Left lobe of liver (tissue), 2 donors: ENCODE results near the gene SLC6A8. TPM values are rescaled to one million over a fixed set of nuclear protein-coding genes. Genes with fewer than 3 reads are reported as not detected.

Experiments used
- ATAC-seq: fragments of 200-7000 bp; cut with Tn5 transposase; one replicate; pipeline ENCODE4 v1.9.1; 2020; ENCODE audit warnings: mild to moderate bottlenecking, moderate library complexity
- DNase-seq: peaks from one replicate; pipeline ENCODE4 v3.0.0-alpha.2; 2020; ENCODE audit warnings: low spot score
- total RNA-seq: library from RNA; stranded (reverse); gene quantifications from one replicate; pipeline ENCODE4 v1.2.1, GENCODE V29; 2021
- donor health status: DM: no; HTN: no; CAD: no; lungs with moderate emphysema.
- donor health status: DM: no; HTN: yes; CAD: no.

SLC6A8 gene
- total RNA-seq, 1 donor from 2014 or later: 3.2 TPM

DNA sequence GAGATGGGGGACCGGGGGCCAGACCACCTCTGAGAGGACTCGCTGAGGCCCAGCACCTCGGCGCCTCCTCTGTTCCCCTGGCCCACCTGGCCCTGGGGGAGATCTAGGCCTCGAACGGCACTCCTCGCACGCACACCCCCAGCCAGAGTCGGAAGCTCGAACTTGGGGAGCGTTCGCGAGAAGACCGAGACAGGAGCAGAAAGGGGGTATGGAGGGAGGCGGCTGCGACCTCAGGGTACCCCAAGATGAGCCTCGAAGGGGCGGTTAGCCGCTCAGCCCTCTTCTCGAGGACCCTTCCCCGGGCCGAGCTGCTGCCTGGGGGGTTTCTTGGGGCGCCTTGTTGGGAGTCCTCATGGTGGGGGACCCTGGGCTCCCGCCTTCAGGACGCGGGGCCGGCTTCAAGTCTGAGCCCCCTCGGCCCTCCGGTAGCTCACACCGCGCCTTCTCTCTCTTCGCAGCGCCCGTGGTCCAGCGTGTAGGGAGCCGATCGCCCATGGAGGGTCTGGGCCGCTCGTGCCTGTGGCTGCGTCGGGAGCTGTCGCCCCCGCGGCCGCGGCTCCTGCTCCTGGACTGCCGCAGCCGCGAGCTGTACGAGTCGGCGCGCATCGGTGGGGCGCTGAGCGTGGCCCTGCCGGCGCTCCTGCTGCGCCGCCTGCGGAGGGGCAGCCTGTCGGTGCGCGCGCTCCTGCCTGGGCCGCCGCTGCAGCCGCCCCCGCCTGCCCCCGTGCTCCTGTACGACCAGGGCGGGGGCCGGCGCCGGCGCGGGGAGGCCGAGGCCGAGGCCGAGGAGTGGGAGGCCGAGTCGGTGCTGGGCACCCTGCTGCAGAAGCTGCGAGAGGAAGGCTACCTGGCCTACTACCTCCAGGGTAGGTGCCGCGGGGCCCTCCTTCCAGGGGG, 40.0 kb upstream of the SLC6A8 start:
- DNase-seq: peak; percentile 30
- ATAC-seq: no peak

DNA sequence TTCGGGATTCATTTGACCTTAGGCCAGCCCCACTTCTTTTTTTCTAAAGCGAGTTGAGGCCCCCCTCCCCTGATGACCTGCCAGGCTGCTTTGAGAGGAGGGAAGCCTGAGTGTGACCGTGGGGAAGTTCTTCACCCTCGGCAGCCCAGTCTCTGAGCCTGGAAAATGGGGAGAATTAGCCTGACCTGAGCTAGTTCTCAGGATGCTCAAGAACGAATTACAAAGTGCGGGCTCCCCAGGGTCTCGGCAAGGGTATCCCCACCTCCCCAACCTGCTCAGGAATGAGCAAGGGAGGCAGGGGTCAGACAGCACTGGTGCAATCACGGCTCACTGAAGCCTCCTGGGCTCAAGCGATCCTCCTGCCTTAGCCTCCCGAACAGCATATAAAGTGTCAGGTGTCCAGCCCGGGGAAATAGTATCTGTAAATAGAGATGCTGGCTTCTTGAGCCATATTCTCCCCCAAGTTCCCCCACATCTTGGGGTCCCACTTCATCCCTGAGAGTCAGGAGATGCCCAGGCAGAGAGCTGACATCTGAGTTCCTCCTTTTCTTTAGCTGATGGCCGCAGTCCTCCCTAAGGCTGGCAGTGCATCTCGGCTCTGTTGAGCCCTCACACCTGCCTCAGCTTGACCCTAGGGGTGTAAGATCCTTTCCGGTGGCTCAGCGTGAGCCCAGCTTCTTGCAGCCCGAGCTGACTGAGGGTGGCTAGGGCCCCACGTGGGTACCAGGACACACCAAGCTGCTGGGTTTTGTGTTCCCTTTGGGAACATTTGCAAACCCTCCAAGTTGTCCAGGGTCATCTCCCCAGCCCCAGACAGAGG, 39.2 kb upstream of the SLC6A8 start:
- DNase-seq: no peak
- ATAC-seq: no peak

DNA sequence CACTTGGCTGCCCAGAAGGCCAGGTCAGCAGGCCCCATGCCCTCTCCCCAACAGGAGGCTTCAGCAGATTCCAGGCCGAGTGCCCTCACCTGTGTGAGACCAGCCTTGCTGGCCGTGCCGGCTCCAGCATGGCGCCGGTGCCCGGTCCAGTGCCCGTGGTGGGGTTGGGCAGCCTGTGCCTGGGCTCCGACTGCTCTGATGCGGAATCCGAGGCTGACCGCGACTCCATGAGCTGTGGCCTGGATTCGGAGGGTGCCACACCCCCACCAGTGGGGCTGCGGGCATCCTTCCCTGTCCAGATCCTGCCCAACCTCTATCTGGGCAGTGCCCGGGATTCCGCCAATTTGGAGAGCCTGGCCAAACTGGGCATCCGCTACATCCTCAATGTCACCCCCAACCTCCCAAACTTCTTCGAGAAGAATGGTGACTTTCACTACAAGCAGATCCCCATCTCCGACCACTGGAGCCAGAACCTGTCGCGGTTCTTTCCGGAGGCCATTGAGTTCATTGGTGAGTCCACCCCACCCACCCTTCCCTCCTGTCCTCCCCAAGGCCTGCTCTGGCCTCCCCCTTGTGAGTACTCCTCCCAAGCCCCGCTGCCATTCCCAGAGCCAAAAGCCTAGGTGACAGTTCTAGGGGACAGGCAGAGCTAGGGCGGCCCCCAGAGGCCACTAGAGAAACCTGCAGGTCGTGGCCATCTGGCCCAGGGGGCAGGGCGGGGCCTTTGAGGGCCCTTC, 38.4 kb upstream of the SLC6A8 start:
- DNase-seq (peak; percentile 48), ATAC-seq (peak; percentile 80)

DNA sequence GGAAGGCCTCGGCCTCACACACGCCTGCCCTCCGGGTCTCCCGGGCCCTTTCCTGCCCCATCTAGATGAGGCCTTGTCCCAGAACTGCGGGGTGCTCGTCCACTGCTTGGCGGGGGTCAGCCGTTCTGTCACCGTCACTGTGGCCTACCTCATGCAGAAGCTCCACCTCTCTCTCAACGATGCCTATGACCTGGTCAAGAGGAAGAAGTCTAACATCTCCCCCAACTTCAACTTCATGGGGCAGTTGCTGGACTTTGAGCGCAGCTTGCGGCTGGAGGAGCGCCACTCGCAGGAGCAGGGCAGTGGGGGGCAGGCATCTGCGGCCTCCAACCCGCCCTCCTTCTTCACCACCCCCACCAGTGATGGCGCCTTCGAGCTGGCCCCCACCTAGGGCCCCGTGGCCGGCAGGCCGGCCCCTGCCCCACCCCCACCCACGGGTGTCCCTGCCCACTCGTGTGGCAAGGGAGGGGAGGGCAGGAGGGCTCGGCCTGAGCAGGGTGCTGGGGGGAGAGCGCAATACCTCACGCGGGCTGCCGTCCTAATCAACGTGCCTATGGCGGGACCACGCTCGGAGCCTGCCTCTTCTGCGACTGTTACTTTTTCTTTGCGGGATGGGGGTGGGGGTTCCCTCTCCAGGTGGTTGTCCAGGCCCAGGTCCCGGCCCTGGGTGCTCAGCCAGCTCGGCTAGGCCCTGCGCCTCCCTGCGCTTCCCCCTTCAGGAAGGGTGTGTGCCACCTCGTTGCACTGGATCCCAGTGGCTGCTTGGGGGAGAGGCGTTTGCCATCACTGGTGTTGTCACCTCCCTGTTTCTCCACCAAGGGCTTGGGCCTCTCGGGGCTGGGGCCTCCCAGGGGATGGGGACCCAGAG, 37.6 kb upstream of the SLC6A8 start:
- DNase-seq (peak; percentile 24), ATAC-seq (no peak)

DNA sequence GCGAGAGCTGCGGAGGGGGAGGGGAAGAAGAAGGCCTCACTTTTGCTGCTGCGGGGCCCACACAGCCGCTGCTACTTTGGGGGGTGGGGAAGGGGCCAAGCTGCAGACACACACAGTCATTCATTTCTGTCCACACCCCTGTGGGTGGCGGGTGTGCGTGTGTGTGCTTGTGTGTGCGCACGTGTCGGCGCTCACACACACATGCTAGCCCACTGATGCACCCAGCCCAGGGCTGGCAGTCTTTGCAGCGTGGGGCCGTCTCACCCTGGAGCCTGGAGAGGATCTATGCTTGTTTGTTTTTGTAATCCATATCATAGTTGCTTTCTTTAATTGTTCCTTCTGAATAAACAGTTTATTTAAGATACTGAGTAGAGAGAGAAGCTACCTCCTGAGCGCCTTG, 36.8 kb upstream of the SLC6A8 start:
- no peak for ATAC-seq
- no peak for DNase-seq

DNA sequence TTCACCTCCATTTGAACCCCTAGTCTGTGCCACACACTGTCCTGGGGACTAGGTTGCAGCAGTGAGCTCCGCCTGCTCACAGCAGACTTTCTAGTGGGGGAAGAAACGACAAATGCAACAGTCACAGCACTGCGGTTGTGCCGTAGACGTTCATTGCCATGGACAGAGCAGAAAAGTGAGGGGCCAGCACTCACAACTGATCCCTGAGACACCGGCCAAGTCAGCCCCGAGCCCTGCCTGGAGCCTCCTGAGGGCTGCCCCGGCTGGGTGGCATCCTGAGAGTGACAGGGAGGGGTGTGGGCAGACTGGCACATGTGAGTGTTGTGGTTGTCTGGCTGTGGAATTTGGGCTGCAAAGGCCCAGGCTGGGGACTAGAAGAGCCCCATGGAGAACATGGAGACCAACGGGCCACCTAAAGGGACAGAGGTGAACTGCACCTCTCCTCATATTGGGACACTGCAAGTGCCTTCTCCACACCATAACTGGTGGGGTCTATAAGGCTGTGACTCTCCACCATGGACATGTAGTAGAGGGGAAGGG, 36.1 kb upstream of the SLC6A8 start:
- peak; percentile 33 for DNase-seq
- ATAC-seq: peak; percentile 64

DNA sequence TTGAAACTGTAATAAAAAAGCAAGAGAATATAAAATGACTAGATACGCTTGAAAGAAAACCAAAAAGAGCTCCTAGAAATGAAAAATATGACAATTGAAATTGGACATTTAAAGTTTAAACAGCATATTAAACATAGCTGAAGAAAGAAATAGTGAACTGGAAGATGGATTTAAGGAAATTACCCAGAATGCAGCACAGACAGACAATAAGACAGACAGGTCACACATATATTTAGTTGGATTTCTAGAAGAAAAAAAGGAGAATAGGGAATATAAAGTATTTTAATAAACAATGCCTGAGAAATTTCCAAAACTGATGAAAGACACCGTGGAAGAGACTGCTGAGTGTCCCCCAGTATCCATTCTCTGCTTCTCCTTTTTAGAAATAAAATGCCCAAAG, 34.2 kb upstream of the SLC6A8 start:
- ATAC-seq: no peak
- no peak for DNase-seq

DNA sequence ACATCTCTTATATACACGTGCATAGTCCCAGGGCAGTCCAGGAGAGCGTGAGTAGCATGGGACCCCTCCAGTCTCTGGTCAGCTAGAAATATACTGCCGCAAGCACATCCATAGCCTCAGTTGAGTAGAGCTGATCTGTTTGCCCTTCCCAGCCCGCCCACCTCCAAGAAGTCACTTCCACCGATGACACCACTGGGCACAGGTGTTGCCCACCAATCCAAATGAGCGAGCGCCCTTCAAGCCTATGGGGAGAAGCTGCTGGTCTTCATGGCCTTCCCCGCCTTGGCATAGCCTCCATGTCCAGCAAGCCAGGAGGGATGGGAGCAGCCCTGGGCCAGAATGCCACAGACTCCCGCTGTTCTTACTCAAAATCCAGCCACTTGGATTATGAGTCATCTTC, 30.6 kb upstream of the SLC6A8 start:
- ATAC-seq (no peak), DNase-seq (no peak)

DNA sequence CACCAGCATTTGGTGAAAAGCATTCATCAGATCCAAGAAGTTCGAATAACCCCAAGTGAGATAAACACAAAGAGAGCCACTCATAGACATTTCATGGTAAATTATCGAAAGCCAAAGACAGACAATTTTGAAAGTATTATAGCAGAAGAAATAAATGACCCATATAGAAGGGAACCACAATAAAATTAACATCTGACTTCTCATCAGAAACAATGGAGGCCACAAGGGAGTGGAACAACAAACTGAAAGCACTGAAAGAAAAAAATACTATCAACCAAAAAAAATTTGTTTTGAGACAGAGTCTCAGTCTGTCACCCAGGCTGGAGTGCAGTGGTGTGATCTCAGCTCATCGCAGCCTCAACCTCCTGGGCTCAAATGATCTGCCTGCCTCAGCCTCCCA, 28.5 kb upstream of the SLC6A8 start:
- ATAC-seq (no peak), DNase-seq (no peak)

DNA sequence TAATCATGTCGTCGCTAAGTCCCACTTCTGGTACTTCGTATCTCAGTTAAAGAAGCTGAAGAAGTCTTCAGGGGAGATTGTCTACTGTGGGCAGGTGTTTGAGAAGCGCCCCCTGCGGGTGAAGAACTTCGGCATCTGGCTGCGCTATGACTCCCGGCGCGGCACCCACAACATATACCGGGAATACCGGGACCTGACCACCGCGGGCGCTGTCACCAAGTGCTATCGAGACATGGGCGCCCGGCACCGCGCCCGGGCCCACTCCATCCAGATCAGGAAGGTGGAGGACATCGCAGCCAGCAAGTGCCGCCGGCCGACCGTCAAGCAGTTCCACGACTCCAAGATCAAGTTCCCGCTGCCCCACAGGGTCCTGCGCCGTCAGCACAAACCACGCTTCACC, 25.5 kb upstream of the SLC6A8 start:
- DNase-seq (no peak), ATAC-seq (no peak)

DNA sequence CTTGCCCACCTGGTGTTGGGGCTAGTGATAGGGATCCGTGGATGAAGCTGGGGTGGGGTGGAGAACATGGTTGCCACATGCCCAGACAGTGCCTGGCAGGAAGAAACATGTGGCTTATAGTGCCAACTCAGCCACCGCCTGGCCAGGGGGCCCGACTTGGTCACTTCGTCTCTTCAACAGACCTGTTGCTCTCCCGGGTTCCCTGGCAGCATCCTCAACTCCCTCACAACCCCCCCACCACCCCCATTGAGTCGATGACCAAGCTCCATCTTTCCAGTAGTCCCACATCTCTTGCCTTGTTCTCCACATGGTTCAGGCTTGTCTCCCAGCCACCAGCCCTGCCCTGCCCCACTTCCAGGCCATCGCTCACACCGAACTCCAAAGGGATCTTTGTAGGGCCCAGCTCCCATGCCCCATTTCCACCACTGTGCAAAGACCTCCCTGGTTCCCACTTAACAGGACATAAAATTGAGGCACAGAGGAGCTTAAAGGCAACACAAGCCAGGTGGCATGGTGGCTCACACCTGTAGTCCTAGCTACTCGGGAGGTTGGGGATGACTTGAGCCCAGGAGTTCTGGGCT, 21.9 kb upstream of the SLC6A8 start:
- DNase-seq (no peak), ATAC-seq (no peak)

DNA sequence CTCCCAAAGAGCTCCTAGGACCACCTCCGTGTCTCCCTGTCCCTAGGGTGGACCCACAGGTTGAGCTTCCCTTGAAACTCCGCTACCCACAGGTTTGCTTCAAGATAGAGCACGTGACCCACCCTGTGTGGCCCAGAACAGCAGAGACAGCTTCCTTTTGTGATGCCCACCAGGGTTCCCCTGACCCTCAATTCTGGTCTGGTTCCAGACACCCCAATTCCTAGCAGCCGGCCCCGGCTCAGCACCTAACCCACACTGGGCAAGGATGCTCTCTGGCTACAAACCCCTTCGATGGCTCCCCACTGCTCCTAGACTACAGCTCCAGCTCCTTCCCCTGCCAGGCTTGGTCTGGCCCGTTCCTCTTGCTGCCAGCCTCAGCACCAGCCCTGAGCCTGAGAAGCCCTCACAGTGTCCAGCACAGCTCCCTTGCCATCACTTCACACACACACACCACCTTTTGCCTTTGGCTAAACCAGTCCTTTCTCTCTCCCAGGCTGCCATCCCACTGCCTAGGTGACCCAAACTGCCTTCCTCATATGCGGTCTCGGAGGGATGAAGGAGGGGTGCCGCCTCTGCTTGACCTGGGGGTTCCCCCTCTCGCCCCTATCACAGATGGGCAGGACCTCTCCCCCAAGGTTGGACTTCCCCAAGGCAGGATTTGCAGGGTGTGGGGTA, 20.3 kb upstream of the SLC6A8 start:
- no peak for DNase-seq
- no peak for ATAC-seq

DNA sequence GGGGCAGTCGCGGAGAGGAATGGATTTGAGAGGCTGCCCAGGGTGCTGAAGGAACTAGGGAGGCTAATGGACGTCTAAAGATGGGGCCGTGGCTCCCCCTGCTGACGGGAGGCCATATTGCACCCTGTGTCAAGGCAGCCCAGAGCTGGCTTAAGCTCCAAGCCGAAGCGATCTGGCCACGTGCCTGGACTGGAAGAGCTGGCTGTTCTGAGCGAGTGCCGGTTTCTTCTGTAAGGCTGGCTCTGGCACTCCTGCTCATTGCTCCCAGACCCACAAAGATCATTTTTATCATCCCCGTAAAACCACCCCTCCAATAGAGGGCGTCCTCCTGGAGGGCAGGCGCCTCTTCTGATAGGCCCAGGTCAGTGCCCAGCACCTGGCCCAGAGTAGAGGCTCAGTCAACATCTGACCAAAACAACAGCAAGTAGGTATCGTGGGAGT, 19.8 kb upstream of the SLC6A8 start:
- ATAC-seq (peak; percentile 97), DNase-seq (peak; percentile 78)

DNA sequence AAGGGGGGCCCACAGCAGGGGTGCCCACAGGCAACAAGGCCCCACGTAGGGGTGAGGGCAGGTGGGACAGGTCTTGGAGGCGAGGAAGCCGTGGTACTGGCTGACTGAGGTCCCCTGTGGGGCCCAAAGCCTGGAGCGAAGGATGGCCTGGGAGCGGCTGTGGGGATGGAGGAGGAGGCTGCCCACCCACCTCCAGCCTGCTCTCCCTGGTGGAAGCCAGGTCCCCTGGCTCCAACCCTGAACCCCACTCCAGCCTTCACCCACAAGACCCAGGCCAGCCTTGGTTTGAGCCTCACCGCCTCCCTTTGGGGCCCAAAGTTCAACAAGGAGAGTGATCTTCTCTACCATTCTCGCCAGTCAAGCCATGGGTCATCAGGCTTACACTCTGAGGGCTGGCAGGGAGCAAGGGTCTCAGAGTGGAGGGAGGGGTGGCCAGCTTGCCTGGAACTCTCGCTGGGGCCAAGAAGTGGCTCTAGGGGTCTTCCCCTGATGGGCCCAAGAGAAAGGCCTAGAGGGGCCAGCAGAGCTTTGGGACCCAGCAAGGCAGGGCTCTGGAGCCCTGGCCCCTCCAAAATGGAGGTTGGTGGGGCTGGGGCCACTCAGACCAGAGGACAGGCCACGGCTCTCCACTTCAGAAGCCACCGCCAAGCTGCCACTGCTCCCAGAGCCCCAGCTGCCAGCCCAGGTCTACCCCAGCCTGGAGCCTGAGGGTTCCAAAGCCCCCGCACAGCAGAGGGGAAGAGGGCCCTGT, 19.1 kb upstream of the SLC6A8 start:
- ATAC-seq (no peak), DNase-seq (no peak)

DNA sequence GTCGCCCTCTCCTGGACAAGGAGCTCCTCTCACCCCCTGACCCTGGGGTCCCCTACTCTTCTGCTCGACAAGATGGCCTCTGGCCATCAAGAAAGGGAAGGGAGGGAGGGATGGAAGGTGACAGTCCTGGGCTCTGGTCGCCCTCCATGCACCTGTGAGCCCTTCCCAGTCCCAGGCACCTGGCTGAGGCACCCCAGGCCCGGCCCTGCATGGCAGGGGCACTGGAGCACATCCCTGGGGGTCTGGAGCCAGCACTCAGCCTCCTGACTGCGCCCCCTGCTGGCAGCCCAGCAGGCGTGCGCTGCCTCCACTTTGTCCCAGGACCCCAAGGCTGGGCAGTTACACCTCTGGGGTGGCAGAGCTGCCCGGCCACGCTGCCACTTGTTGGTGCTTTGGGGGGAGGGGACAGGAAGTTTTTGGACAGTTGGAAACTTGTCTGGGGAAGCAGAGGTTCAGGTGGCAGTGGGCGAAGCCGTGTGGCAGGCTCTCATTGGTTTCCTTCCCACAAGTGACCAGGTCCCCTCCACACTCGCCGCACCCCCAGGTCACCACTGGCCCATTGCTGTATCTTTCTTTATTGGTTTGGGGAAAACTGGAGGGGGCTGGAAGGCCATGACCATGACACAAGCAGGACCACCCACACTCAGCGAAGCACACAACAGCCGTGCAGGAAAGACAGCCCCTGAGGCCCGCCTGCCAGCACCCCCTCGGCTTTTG, 18.4 kb upstream of the SLC6A8 start:
- DNase-seq (no peak), ATAC-seq (peak; percentile 29)

DNA sequence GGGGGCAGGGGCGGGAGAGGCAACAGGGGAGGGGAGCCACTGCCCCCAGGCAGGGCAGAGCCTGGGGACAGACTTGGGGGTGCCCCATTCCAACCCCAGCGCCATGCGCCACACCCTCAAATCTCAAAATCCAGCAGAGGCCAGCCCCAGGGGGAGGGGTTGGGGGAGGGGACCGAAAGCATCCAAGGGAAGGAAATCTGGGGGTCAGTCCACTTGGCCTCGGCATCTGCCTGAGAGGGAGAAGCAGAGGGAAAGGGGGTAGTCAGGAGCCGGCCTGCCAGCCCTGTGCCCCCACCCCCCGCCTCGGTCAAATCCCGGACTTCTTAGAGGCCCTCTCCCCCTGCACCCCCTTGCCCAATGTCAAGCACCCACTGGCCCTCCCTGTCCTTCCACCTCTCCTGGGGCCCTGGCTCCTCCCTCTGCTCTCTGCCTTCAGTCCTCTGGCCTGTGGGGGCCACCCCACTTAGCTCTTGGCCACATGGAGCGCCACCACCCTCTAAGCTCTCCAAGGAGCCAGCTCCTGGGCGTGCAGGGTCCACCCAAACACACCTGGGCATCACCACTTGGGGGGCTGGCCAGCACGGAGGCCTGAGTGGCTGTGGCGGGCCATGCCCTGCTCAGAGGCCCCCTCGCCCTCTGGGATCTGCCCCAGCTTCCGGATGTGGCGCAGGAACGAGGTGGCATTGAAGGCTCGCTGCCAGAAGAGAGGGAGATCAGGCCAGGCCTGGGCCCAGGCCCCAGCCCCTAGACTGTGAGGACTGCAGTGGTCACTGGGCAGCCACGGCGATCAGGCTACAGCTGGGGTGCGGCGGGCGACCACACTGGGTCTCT, 17.6 kb upstream of the SLC6A8 start:
- DNase-seq: no peak
- no peak for ATAC-seq
